ENCODE measurements around the gene RIOK3. TPM values are rescaled to one million over a fixed set of nuclear protein-coding genes. Genes with fewer than 3 reads are reported as not detected.

Gene RIOK3
- total RNA-seq, 4 donors from 2014 or later = 38.7 to 52.2 (median 46.3) TPM

GRCh38 chr18:23524213-23524707 lies 71.2 kb downstream of the RIOK3 start:
- H3K4me3 ChIP-seq = no peak overlapping the region
- H3K9me3 ChIP-seq = no peaks in the 10 kb centered on the region
- WGBS = 96% methylated on average over 11 of the region's 14 CpGs
- no peaks in the 10 kb centered on the region for H3K27me3 ChIP-seq
- TF ChIP-seq POLR2A (IDR thresholded peaks at IDR 0.05; ENCODE audit: low read depth) = no peak
- TF ChIP-seq EP300 (IDR thresholded peaks at IDR 0.05) = no peak
- no peak for TF ChIP-seq POLR2AphosphoS5 (IDR thresholded peaks at IDR 0.05)
- TF ChIP-seq, protein P1, sequence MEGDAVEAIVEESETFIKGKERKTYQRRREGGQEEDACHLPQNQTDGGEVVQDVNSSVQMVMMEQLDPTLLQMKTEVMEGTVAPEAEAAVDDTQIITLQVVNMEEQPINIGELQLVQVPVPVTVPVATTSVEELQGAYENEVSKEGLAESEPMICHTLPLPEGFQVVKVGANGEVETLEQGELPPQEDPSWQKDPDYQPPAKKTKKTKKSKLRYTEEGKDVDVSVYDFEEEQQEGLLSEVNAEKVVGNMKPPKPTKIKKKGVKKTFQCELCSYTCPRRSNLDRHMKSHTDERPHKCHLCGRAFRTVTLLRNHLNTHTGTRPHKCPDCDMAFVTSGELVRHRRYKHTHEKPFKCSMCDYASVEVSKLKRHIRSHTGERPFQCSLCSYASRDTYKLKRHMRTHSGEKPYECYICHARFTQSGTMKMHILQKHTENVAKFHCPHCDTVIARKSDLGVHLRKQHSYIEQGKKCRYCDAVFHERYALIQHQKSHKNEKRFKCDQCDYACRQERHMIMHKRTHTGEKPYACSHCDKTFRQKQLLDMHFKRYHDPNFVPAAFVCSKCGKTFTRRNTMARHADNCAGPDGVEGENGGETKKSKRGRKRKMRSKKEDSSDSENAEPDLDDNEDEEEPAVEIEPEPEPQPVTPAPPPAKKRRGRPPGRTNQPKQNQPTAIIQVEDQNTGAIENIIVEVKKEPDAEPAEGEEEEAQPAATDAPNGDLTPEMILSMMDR (IDR thresholded peaks at IDR 0.05) = no peak
- intact Hi-C loops (cut with DNase I) = no loop called here
- DNase-seq (ENCODE audit: extremely low spot score) = no peak
- peaks cover 0 to 17% (median 14%) of the 10 kb centered on the region in 4 donors for H3K4me1 ChIP-seq
- no peak overlapping the region for H3K27ac ChIP-seq (replicated peaks in 1 of 4)
- H3K36me3 ChIP-seq = peaks cover 58 to 99% (median 93%) of the 10 kb centered on the region in 4 donors

GRCh38 chr18:23526501-23527063 lies 73.5 kb downstream of the RIOK3 start:
- H3K27ac ChIP-seq (replicated peaks in 1 of 4) = no peak overlapping the region
- peaks cover 57 to 99% (median 93%) of the 10 kb centered on the region in 4 donors for H3K36me3 ChIP-seq
- no peak for DNase-seq (ENCODE audit: extremely low spot score)
- H3K27me3 ChIP-seq = no peaks in the 10 kb centered on the region
- H3K4me3 ChIP-seq = no peak overlapping the region
- H3K4me1 ChIP-seq = peaks cover 0 to 12% (median 9%) of the 10 kb centered on the region in 4 donors
- WGBS = 92% methylated on average over 5 of the region's 5 CpGs
- intact Hi-C loops (cut with DNase I) = no loop called here
- no peak for TF ChIP-seq POLR2A (IDR thresholded peaks at IDR 0.05; ENCODE audit: low read depth)
- no peak for TF ChIP-seq POLR2AphosphoS5 (IDR thresholded peaks at IDR 0.05)
- TF ChIP-seq, protein P1 (IDR thresholded peaks at IDR 0.05) = no peak
- TF ChIP-seq EP300 (IDR thresholded peaks at IDR 0.05) = no peak
- H3K9me3 ChIP-seq = no peaks in the 10 kb centered on the region

DNA sequence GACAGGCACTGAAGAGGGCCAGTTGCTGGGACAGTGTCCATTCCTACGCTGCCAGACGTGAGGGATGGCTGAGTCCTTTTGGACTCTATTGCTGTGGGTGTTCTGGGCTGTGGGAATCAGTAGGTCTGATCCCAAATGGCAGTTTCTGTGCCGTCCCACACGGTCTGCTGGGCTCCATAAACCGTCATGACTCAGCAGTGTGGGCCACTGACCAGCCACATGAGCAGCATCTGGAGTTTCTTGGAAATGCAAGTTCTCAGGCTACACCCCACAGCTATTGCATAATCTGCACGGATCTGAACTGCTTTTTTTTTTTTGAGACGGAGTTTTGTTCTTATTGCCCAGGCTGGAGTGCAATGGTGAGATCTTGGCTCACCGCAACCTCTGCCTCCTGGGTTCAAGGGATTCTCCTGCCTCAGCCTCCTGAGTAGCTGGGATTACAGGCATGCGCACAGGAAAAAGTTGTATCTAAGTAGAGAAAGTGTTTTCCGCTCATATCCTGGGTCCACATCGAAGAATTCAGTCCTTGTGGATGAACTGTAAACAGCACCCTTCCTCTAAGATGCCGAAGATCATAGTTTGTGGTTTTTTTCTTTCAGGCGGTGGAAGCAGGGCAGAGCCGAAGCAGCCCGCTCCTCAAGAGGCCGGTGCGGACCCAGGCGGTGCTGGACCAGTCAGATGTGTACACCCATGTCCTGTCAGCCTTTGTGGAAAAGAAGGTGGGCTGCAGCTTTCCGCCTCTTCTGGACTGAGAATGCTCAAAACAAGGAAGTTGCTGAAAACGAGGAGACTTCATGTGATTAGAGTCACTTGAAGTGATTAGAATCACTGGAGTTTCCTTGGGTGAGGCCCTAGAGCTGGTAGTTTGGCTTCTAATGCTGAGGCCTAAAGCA lies 75.7 kb downstream of the RIOK3 start:
- WGBS = 90% methylated on average over 18 of the region's 20 CpGs
- DNase-seq (ENCODE audit: extremely low spot score) = no peak

GRCh38 chr18:23529604-23530003 lies 76.5 kb downstream of the RIOK3 start:
- intact Hi-C loops (cut with DNase I) = no loop called here
- WGBS = 85% methylated on average over 3 of the region's 3 CpGs
- H3K4me1 ChIP-seq = peaks cover 0 to 20% (median 17%) of the 10 kb centered on the region in 4 donors
- no peak overlapping the region for H3K27ac ChIP-seq (replicated peaks in 1 of 4)
- no peak for TF ChIP-seq POLR2A (IDR thresholded peaks at IDR 0.05; ENCODE audit: low read depth)
- no peak for TF ChIP-seq EP300 (IDR thresholded peaks at IDR 0.05)
- TF ChIP-seq, protein P1 (IDR thresholded peaks at IDR 0.05) = no peak
- no peak for TF ChIP-seq POLR2AphosphoS5 (IDR thresholded peaks at IDR 0.05)
- H3K36me3 ChIP-seq = peaks cover 54 to 99% (median 94%) of the 10 kb centered on the region in 4 donors
- no peak for DNase-seq (ENCODE audit: extremely low spot score)
- H3K4me3 ChIP-seq = no peak overlapping the region
- no peaks in the 10 kb centered on the region for H3K27me3 ChIP-seq
- H3K9me3 ChIP-seq = no peaks in the 10 kb centered on the region

More for the DNA sequence above, 75.7 kb downstream of the RIOK3 start:
- Histone ChIP-seq H3K27ac (replicated peaks in 1 of 4) (peak overlapping the region in 2 of 4 donors; percentile 28 to 43), H3K4me3 (no peak overlapping the region), H3K4me1 (peaks cover 0 to 20% (median 17%) of the 10 kb centered on the region in 4 donors), H3K9me3 (no peaks in the 10 kb centered on the region), H3K36me3 (peaks cover 53 to 99% (median 93%) of the 10 kb centered on the region in 4 donors), H3K27me3 (no peaks in the 10 kb centered on the region)
- intact Hi-C loops (cut with DNase I) = no loop called here
- peak in 1 of 2 donors; percentile 14 for TF ChIP-seq POLR2AphosphoS5 (IDR thresholded peaks at IDR 0.05)
- no peak for TF ChIP-seq POLR2A (IDR thresholded peaks at IDR 0.05; ENCODE audit: low read depth)

DNA sequence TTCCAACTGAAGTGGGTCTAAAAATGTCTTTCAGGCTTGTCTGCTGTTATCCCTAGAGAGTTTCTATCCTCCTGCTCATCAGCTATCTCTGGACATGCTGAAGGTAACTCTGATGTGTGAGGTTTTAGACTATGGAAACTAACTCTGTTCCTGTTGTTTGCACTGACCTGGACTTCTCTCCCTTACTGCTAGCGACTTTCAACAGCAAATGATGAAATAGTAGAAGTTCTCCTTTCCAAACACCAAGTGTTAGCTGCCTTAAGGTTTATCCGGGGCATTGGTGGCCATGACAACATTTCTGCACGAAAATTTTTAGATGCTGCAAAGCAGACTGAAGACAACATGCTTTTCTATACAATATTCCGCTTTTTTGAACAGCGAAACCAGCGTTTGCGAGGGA lies 77.1 kb downstream of the RIOK3 start:
- Histone ChIP-seq H3K27me3 (no peaks in the 10 kb centered on the region), H3K4me1 (peaks cover 0 to 20% (median 17%) of the 10 kb centered on the region in 4 donors), H3K4me3 (no peak overlapping the region), H3K9me3 (no peaks in the 10 kb centered on the region), H3K27ac (replicated peaks in 1 of 4) (no peak overlapping the region), H3K36me3 (peaks cover 58 to 100% (median 94%) of the 10 kb centered on the region in 4 donors)
- 84% methylated on average over 7 of the region's 7 CpGs for WGBS
- no peak for DNase-seq (ENCODE audit: extremely low spot score)
- intact Hi-C loops (cut with DNase I) = no loop called here
- TF ChIP-seq EP300 (IDR thresholded peaks at IDR 0.05) (no peak), POLR2AphosphoS5 (IDR thresholded peaks at IDR 0.05) (no peak), POLR2A (IDR thresholded peaks at IDR 0.05; ENCODE audit: low read depth) (no peak)
- TF ChIP-seq, protein P1 (IDR thresholded peaks at IDR 0.05) = no peak

Measured in esophagus muscularis mucosa (tissue), 4 donors.